GM12878 (cell line): ENCODE measurements around the gene C1GALT1. TPM values are rescaled to one million over a fixed set of nuclear protein-coding genes. Genes with fewer than 3 reads are reported as not detected.
A peak's percentile ranks its signal among the peaks of the same experiment; 100 is the strongest.

Source experiments
- ASH2L ChIP-seq: fragments of 300-600, 200-600 bp; sonication (generic); IDR thresholded peaks from 2 replicates; pipeline ENCODE4 v1.6.1; 2017; ENCODE audit warnings: low read depth, mild to moderate bottlenecking, borderline replicate concordance
- BACH1 ChIP-seq: fragments of 450-650 bp; IDR thresholded peaks from 2 replicates; pipeline ENCODE4 v1.6.1; 2017; ENCODE audit warnings: mild to moderate bottlenecking, borderline replicate concordance
- CBFB ChIP-seq: IDR thresholded peaks from 2 replicates; pipeline ENCODE4 v1.6.1; 2016; ENCODE audit warnings: antibody characterized with exemption, low read depth
- CEBPB ChIP-seq, 2 experiments: fragments of 150-350 bp in 1 of 2; IDR thresholded peaks; 2 replicates each; pipeline ENCODE4 v1.6.1; 2012 to 2014; ENCODE audit warnings: low read depth in 2 of 2, low read length in 2 of 2, borderline replicate concordance in 1 of 2, inconsistent platforms in 1 of 2
- CREB1 ChIP-seq: IDR thresholded peaks from 2 replicates; pipeline ENCODE4 v1.6.1; 2012; ENCODE audit warnings: low read depth, mild to moderate bottlenecking, inconsistent platforms
- MYB ChIP-seq: fragments of 150-350 bp; IDR thresholded peaks from 2 replicates; pipeline ENCODE4 v1.6.1; 2014; ENCODE audit warnings: mild to moderate bottlenecking, low read depth, low read length, borderline replicate concordance
- SIN3A ChIP-seq: IDR thresholded peaks from 2 replicates; pipeline ENCODE4 v1.6.1; 2012; ENCODE audit warnings: low read depth, low read length, improper control_type of control experiment
- SIX5 ChIP-seq: IDR thresholded peaks from 2 replicates; pipeline ENCODE4 v1.6.1; 2011; ENCODE audit warnings: mild to moderate bottlenecking, low read depth, low read length, moderate library complexity; ENCODE audit not compliant: severe bottlenecking
- SMAD5 ChIP-seq: IDR thresholded peaks from 2 replicates; pipeline ENCODE4 v1.6.1; 2016; ENCODE audit warnings: antibody characterized with exemption, low read depth
- SMARCA5 ChIP-seq: fragments of 450-650 bp; IDR thresholded peaks from 2 replicates; pipeline ENCODE4 v1.6.1; 2017; ENCODE audit warnings: mild to moderate bottlenecking
- STAT1 ChIP-seq: fragments of 450-650 bp; conservative IDR thresholded peaks from 2 replicates; pipeline ENCODE4 v1.6.1; 2014; ENCODE audit warnings: antibody characterized with exemption, mild to moderate bottlenecking
- STAT3 ChIP-seq: IDR thresholded peaks from 2 replicates; pipeline ENCODE4 v1.6.1; 2011; ENCODE audit warnings: low read depth, low read length, improper control_type of control experiment
- polyA plus RNA-seq, 11 experiments: library from polyadenylated mRNA; depleted of rRNA in 4 of 11; unstranded in 6 of 11; stranded (reverse) in 5 of 11; fragments of >200 nt; fragmentation: Nextera tagmentation in 4 of 11; fragmentation: Illumina TruSeq in 1 of 11; extraction: Ambion mirVana in 4 of 11; extraction: Trizol in 1 of 11; gene quantifications; 1 replicate in 1 of 11; 2 replicates in 10 of 11; pipeline versions ENCODE4 v1.2.1 to v1.2.3, GENCODE V29; 2011 to 2016; ENCODE audit warnings: inconsistent platforms in 2 of 11, missing spikeins in 2 of 11, low read depth in 1 of 11
- total RNA-seq, 4 experiments: library from RNA; depleted of rRNA in 3 of 4; stranded (reverse); fragments of >200 nt in 3 of 4; fragmentation: Illumina TruSeq in 1 of 4; extraction: Trizol in 1 of 4; gene quantifications; 2 replicates each; pipeline versions ENCODE4 v1.2.1 to v1.2.3, GENCODE V29; 2013 to 2021
- TF ChIP-seq, protein P1 (sequence below): IDR thresholded peaks from 2 replicates; pipeline ENCODE4 v1.6.1; 2012; ENCODE audit warnings: improper control_type of control experiment, low read depth, low read length; ENCODE audit not compliant: insufficient replicate concordance
- TF ChIP-seq, protein P2 (sequence below): fragments of 450-650 bp; formaldehyde crosslinking; IDR thresholded peaks from 2 replicates; pipeline ENCODE4 v1.5.0; 2022; ENCODE audit warnings: mild to moderate bottlenecking, missing genetic modification characterization
- TF ChIP-seq, protein P3 (sequence below): fragments of 450-650 bp; IDR thresholded peaks from 2 replicates; pipeline ENCODE4 v1.6.1; 2017; ENCODE audit warnings: mild to moderate bottlenecking, moderate library complexity
- TF ChIP-seq, protein P4 (sequence below): fragments of 450-650 bp; IDR thresholded peaks from 2 replicates; pipeline ENCODE4 v1.6.1; 2014; ENCODE audit warnings: mild to moderate bottlenecking

The C1GALT1 gene
- total and polyA plus RNA-seq, 10 of the 15 experiments (the other 5 are each of a cell fraction or from before 2014, with no cell fraction given), result 1.6 to 25.0 (median 8.5) TPM

DNA sequence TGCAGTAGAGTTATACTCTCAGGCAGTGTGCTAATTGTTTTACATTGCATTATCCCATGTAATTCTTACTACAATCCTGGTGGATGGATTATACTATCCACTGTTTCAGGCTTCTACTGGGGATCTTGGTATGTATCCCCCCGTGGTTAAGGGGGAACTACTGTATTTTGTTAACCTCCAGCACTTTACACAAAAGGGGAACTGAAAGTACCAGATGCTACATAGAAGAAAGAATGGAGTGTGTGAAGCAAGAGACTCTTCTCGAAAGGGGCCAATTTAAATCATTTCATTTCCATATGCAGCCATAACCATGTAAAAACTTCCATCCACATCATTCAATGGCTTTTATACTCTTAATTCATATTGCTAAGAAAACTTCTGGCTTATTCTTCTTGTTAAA is 69.4 kb downstream of the C1GALT1 start (continued):
- TF ChIP-seq, protein P1, sequence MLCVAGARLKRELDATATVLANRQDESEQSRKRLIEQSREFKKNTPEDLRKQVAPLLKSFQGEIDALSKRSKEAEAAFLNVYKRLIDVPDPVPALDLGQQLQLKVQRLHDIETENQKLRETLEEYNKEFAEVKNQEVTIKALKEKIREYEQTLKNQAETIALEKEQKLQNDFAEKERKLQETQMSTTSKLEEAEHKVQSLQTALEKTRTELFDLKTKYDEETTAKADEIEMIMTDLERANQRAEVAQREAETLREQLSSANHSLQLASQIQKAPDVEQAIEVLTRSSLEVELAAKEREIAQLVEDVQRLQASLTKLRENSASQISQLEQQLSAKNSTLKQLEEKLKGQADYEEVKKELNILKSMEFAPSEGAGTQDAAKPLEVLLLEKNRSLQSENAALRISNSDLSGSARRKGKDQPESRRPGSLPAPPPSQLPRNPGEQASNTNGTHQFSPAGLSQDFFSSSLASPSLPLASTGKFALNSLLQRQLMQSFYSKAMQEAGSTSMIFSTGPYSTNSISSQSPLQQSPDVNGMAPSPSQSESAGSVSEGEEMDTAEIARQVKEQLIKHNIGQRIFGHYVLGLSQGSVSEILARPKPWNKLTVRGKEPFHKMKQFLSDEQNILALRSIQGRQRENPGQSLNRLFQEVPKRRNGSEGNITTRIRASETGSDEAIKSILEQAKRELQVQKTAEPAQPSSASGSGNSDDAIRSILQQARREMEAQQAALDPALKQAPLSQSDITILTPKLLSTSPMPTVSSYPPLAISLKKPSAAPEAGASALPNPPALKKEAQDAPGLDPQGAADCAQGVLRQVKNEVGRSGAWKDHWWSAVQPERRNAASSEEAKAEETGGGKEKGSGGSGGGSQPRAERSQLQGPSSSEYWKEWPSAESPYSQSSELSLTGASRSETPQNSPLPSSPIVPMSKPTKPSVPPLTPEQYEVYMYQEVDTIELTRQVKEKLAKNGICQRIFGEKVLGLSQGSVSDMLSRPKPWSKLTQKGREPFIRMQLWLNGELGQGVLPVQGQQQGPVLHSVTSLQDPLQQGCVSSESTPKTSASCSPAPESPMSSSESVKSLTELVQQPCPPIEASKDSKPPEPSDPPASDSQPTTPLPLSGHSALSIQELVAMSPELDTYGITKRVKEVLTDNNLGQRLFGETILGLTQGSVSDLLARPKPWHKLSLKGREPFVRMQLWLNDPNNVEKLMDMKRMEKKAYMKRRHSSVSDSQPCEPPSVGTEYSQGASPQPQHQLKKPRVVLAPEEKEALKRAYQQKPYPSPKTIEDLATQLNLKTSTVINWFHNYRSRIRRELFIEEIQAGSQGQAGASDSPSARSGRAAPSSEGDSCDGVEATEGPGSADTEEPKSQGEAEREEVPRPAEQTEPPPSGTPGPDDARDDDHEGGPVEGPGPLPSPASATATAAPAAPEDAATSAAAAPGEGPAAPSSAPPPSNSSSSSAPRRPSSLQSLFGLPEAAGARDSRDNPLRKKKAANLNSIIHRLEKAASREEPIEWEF, result peak; percentile 41
- TF ChIP-seq CBFB (0 out of 2 replicates have a peak, but pooled peaks have one; percentile 43), SMARCA5 (no peak), MYB (no peak), CREB1 (0 out of 2 replicates have a peak, but pooled peaks have one; percentile 9), SIN3A (no peak), SMAD5 (no peak), STAT3 (no peak), SIX5 (no peak), ASH2L (no peak), BACH1 (peak; percentile 61; the same call in 1 of the 2 replicates), CEBPB (IDR thresholded peaks at IDR 0.05; ENCODE audit: borderline replicate concordance in 1 of 2, low read depth in 2 of 2, low read length in 2 of 2) (no peak), STAT1 (no peak)
- TF ChIP-seq, protein P2, sequence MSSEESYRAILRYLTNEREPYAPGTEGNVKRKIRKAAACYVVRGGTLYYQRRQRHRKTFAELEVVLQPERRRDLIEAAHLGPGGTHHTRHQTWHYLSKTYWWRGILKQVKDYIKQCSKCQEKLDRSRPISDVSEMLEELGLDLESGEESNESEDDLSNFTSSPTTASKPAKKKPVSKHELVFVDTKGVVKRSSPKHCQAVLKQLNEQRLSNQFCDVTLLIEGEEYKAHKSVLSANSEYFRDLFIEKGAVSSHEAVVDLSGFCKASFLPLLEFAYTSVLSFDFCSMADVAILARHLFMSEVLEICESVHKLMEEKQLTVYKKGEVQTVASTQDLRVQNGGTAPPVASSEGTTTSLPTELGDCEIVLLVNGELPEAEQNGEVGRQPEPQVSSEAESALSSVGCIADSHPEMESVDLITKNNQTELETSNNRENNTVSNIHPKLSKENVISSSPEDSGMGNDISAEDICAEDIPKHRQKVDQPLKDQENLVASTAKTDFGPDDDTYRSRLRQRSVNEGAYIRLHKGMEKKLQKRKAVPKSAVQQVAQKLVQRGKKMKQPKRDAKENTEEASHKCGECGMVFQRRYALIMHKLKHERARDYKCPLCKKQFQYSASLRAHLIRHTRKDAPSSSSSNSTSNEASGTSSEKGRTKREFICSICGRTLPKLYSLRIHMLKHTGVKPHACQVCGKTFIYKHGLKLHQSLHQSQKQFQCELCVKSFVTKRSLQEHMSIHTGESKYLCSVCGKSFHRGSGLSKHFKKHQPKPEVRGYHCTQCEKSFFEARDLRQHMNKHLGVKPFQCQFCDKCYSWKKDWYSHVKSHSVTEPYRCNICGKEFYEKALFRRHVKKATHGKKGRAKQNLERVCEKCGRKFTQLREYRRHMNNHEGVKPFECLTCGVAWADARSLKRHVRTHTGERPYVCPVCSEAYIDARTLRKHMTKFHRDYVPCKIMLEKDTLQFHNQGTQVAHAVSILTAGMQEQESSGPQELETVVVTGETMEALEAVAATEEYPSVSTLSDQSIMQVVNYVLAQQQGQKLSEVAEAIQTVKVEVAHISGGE, result no peak
- TF ChIP-seq, protein P3, sequence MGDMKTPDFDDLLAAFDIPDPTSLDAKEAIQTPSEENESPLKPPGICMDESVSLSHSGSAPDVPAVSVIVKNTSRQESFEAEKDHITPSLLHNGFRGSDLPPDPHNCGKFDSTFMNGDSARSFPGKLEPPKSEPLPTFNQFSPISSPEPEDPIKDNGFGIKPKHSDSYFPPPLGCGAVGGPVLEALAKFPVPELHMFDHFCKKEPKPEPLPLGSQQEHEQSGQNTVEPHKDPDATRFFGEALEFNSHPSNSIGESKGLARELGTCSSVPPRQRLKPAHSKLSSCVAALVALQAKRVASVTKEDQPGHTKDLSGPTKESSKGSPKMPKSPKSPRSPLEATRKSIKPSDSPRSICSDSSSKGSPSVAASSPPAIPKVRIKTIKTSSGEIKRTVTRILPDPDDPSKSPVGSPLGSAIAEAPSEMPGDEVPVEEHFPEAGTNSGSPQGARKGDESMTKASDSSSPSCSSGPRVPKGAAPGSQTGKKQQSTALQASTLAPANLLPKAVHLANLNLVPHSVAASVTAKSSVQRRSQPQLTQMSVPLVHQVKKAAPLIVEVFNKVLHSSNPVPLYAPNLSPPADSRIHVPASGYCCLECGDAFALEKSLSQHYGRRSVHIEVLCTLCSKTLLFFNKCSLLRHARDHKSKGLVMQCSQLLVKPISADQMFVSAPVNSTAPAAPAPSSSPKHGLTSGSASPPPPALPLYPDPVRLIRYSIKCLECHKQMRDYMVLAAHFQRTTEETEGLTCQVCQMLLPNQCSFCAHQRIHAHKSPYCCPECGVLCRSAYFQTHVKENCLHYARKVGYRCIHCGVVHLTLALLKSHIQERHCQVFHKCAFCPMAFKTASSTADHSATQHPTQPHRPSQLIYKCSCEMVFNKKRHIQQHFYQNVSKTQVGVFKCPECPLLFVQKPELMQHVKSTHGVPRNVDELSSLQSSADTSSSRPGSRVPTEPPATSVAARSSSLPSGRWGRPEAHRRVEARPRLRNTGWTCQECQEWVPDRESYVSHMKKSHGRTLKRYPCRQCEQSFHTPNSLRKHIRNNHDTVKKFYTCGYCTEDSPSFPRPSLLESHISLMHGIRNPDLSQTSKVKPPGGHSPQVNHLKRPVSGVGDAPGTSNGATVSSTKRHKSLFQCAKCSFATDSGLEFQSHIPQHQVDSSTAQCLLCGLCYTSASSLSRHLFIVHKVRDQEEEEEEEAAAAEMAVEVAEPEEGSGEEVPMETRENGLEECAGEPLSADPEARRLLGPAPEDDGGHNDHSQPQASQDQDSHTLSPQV, result no peak
- TF ChIP-seq, protein P4, sequence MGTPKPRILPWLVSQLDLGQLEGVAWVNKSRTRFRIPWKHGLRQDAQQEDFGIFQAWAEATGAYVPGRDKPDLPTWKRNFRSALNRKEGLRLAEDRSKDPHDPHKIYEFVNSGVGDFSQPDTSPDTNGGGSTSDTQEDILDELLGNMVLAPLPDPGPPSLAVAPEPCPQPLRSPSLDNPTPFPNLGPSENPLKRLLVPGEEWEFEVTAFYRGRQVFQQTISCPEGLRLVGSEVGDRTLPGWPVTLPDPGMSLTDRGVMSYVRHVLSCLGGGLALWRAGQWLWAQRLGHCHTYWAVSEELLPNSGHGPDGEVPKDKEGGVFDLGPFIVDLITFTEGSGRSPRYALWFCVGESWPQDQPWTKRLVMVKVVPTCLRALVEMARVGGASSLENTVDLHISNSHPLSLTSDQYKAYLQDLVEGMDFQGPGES, result no peak
